ENCODE measurements around the gene ADAM23. TPM values are rescaled to one million over a fixed set of nuclear protein-coding genes. Genes with fewer than 3 reads are reported as not detected.

Gene ADAM23
- total RNA-seq, 1 experiment from 2014 or later: 24.6 TPM

DNA sequence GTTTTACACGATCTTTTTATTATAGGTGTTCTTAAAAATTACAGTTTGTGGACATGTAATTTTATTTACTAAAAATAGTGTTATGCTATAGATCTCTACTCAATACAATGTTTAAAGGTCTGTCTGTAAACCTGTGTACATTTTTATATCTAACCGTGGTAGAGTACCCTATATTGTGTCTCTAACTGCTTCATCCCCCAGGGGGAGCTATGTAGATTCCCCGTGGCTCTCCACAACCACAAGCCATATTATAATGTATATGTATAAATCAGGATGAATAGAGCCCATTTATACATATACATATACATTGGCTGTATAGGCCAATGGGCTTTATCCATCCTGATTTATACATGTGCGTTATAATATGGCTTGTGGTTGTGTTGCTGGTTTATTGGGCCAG lies 59.4 kb downstream of the ADAM23 start (continued):
- TF ChIP-seq, protein P1, sequence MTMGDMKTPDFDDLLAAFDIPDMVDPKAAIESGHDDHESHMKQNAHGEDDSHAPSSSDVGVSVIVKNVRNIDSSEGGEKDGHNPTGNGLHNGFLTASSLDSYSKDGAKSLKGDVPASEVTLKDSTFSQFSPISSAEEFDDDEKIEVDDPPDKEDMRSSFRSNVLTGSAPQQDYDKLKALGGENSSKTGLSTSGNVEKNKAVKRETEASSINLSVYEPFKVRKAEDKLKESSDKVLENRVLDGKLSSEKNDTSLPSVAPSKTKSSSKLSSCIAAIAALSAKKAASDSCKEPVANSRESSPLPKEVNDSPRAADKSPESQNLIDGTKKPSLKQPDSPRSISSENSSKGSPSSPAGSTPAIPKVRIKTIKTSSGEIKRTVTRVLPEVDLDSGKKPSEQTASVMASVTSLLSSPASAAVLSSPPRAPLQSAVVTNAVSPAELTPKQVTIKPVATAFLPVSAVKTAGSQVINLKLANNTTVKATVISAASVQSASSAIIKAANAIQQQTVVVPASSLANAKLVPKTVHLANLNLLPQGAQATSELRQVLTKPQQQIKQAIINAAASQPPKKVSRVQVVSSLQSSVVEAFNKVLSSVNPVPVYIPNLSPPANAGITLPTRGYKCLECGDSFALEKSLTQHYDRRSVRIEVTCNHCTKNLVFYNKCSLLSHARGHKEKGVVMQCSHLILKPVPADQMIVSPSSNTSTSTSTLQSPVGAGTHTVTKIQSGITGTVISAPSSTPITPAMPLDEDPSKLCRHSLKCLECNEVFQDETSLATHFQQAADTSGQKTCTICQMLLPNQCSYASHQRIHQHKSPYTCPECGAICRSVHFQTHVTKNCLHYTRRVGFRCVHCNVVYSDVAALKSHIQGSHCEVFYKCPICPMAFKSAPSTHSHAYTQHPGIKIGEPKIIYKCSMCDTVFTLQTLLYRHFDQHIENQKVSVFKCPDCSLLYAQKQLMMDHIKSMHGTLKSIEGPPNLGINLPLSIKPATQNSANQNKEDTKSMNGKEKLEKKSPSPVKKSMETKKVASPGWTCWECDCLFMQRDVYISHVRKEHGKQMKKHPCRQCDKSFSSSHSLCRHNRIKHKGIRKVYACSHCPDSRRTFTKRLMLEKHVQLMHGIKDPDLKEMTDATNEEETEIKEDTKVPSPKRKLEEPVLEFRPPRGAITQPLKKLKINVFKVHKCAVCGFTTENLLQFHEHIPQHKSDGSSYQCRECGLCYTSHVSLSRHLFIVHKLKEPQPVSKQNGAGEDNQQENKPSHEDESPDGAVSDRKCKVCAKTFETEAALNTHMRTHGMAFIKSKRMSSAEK (CRISPR knock-in tag; IDR thresholded peaks at IDR 0.05; ENCODE audit: borderline replicate concordance): no peak
- no peak for TF ChIP-seq GTF2I (CRISPR knock-in tag; conservative IDR thresholded peaks at IDR 0.05)
- TF ChIP-seq, protein P2, sequence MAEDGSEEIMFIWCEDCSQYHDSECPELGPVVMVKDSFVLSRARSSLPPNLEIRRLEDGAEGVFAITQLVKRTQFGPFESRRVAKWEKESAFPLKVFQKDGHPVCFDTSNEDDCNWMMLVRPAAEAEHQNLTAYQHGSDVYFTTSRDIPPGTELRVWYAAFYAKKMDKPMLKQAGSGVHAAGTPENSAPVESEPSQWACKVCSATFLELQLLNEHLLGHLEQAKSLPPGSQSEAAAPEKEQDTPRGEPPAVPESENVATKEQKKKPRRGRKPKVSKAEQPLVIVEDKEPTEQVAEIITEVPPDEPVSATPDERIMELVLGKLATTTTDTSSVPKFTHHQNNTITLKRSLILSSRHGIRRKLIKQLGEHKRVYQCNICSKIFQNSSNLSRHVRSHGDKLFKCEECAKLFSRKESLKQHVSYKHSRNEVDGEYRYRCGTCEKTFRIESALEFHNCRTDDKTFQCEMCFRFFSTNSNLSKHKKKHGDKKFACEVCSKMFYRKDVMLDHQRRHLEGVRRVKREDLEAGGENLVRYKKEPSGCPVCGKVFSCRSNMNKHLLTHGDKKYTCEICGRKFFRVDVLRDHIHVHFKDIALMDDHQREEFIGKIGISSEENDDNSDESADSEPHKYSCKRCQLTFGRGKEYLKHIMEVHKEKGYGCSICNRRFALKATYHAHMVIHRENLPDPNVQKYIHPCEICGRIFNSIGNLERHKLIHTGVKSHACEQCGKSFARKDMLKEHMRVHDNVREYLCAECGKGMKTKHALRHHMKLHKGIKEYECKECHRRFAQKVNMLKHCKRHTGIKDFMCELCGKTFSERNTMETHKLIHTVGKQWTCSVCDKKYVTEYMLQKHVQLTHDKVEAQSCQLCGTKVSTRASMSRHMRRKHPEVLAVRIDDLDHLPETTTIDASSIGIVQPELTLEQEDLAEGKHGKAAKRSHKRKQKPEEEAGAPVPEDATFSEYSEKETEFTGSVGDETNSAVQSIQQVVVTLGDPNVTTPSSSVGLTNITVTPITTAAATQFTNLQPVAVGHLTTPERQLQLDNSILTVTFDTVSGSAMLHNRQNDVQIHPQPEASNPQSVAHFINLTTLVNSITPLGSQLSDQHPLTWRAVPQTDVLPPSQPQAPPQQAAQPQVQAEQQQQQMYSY (CRISPR knock-in tag; IDR thresholded peaks at IDR 0.05): no peak
- TF ChIP-seq TCF7 (CRISPR knock-in tag; IDR thresholded peaks at IDR 0.05; ENCODE audit: low read depth): no peak

GRCh38 chr2:206511283-206511682 lies 68.0 kb downstream of the ADAM23 start:
- Mint-ChIP-seq H3K4me3 (no peak overlapping the region), H3K27me3 (ENCODE audit: low read depth) (no peaks in the 10 kb centered on the region), H3K36me3 (no peaks in the 10 kb centered on the region), H3K4me1 (peaks cover 16% of the 10 kb centered on the region), H3K27ac (no peak overlapping the region), H3K9me3 (no peaks in the 10 kb centered on the region)
- ATAC-seq (peak; percentile 77), DNase-seq (ENCODE audit: low spot score) (no peak)
- ChIA-PET POLR2A (no interaction called here), CTCF (interaction anchor here (1.0 to 1.7 kb wide), 3 partner anchors 8 to 119 kb away, joined by 3 to 11 read pairs (median 4); no protein-coding TSS in a partner anchor)
- TF ChIP-seq OVOL2 (CRISPR knock-in tag; IDR thresholded peaks at IDR 0.05; ENCODE audit: borderline replicate concordance) (no peak), ZNF232 (CRISPR knock-in tag; IDR thresholded peaks at IDR 0.05) (no peak), ZNF281 (CRISPR knock-in tag; IDR thresholded peaks at IDR 0.05) (no peak), PRRX2 (CRISPR knock-in tag; IDR thresholded peaks at IDR 0.05) (no peak), CBFB (CRISPR knock-in tag; IDR thresholded peaks at IDR 0.05; ENCODE audit: low read depth) (no peak), USF2 (CRISPR knock-in tag; IDR thresholded peaks at IDR 0.05) (no peak), ZNF396 (CRISPR knock-in tag; IDR thresholded peaks at IDR 0.05; ENCODE audit: borderline replicate concordance) (no peak), GTF2I (CRISPR knock-in tag; conservative IDR thresholded peaks at IDR 0.05) (no peak), MYBL2 (CRISPR knock-in tag; IDR thresholded peaks at IDR 0.05) (no peak), NFATC4 (CRISPR knock-in tag; IDR thresholded peaks at IDR 0.05) (no peak)
- TF ChIP-seq, protein P3, sequence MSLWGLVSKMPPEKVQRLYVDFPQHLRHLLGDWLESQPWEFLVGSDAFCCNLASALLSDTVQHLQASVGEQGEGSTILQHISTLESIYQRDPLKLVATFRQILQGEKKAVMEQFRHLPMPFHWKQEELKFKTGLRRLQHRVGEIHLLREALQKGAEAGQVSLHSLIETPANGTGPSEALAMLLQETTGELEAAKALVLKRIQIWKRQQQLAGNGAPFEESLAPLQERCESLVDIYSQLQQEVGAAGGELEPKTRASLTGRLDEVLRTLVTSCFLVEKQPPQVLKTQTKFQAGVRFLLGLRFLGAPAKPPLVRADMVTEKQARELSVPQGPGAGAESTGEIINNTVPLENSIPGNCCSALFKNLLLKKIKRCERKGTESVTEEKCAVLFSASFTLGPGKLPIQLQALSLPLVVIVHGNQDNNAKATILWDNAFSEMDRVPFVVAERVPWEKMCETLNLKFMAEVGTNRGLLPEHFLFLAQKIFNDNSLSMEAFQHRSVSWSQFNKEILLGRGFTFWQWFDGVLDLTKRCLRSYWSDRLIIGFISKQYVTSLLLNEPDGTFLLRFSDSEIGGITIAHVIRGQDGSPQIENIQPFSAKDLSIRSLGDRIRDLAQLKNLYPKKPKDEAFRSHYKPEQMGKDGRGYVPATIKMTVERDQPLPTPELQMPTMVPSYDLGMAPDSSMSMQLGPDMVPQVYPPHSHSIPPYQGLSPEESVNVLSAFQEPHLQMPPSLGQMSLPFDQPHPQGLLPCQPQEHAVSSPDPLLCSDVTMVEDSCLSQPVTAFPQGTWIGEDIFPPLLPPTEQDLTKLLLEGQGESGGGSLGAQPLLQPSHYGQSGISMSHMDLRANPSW (CRISPR knock-in tag; conservative IDR thresholded peaks at IDR 0.05; ENCODE audit: low read depth): no peak
- TF ChIP-seq, protein P4, sequence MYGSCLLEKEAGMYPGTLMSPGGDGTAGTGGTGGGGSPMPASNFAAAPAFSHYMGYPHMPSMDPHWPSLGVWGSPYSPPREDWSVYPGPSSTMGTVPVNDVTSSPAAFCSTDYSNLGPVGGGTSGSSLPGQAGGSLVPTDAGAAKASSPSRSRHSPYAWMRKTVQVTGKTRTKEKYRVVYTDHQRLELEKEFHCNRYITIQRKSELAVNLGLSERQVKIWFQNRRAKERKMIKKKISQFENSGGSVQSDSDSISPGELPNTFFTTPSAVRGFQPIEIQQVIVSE (CRISPR knock-in tag; IDR thresholded peaks at IDR 0.05; ENCODE audit: borderline replicate concordance): no peak
- TF ChIP-seq, protein P5, sequence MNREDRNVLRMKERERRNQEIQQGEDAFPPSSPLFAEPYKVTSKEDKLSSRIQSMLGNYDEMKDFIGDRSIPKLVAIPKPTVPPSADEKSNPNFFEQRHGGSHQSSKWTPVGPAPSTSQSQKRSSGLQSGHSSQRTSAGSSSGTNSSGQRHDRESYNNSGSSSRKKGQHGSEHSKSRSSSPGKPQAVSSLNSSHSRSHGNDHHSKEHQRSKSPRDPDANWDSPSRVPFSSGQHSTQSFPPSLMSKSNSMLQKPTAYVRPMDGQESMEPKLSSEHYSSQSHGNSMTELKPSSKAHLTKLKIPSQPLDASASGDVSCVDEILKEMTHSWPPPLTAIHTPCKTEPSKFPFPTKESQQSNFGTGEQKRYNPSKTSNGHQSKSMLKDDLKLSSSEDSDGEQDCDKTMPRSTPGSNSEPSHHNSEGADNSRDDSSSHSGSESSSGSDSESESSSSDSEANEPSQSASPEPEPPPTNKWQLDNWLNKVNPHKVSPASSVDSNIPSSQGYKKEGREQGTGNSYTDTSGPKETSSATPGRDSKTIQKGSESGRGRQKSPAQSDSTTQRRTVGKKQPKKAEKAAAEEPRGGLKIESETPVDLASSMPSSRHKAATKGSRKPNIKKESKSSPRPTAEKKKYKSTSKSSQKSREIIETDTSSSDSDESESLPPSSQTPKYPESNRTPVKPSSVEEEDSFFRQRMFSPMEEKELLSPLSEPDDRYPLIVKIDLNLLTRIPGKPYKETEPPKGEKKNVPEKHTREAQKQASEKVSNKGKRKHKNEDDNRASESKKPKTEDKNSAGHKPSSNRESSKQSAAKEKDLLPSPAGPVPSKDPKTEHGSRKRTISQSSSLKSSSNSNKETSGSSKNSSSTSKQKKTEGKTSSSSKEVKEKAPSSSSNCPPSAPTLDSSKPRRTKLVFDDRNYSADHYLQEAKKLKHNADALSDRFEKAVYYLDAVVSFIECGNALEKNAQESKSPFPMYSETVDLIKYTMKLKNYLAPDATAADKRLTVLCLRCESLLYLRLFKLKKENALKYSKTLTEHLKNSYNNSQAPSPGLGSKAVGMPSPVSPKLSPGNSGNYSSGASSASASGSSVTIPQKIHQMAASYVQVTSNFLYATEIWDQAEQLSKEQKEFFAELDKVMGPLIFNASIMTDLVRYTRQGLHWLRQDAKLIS (CRISPR knock-in tag; IDR thresholded peaks at IDR 0.05; ENCODE audit: borderline replicate concordance): no peak

Measured in WTC11 (cell line).